A549 (cell line): Measurements from ENCODE around the gene UXS1.

Experiments used
- BHLHE40 ChIP-seq: IDR thresholded peaks from 2 replicates; pipeline ENCODE4 v1.6.1; 2012; ENCODE audit warnings: low read depth, low read length, inconsistent platforms
- CHD4 ChIP-seq: fragments of 200-600 bp; sonication (generic); IDR thresholded peaks from 2 replicates; pipeline ENCODE4 v1.6.1; 2016; ENCODE audit warnings: antibody characterized with exemption, mild to moderate bottlenecking, borderline replicate concordance
- EP300 ChIP-seq, 2 experiments: fragments of >200 bp; sonication (Bioruptor Twin); formaldehyde crosslinking; IDR thresholded peaks; 2 replicates in 1 of 2; 3 replicates in 1 of 2; pipeline ENCODE4 v1.6.1; 2016 to 2017
- FOSB ChIP-seq: fragments of 250-450 bp; sonication (Bioruptor Pico); IDR thresholded peaks from 2 replicates; pipeline ENCODE4 v1.5.0; 2020; ENCODE audit warnings: mild to moderate bottlenecking, moderate library complexity
- HMGXB4 ChIP-seq: fragments of 250-450 bp; sonication (Bioruptor Pico); IDR thresholded peaks from 2 replicates; pipeline ENCODE4 v1.5.0; 2021; ENCODE audit warnings: mild to moderate bottlenecking, moderate library complexity, borderline replicate concordance
- KDM5A ChIP-seq: fragments of 200-600 bp; sonication (generic); IDR thresholded peaks from 2 replicates; pipeline ENCODE4 v1.6.1; 2016; ENCODE audit warnings: antibody characterized with exemption, mild to moderate bottlenecking
- MAX ChIP-seq: IDR thresholded peaks from 2 replicates; pipeline ENCODE4 v1.6.1; 2012
- POLR2A ChIP-seq: IDR thresholded peaks from 2 replicates; pipeline ENCODE4 v1.6.1; 2012; ENCODE audit warnings: mild to moderate bottlenecking, low read length
- RFX5 ChIP-seq: fragments of 450-650 bp; IDR thresholded peaks from 2 replicates; pipeline ENCODE4 v1.7.1; 2014; ENCODE audit warnings: antibody characterized with exemption, mild to moderate bottlenecking, moderate library complexity
- TF ChIP-seq, protein P1 (sequence below): fragments of >200 bp; sonication (Bioruptor Twin); formaldehyde crosslinking; IDR thresholded peaks from 3 replicates; pipeline ENCODE4 v1.5.1; 2016
- TF ChIP-seq, protein P2 (sequence below): fragments of 200-600 bp; sonication (generic); IDR thresholded peaks from 2 replicates; pipeline ENCODE4 v1.6.1; 2016; ENCODE audit warnings: antibody characterized with exemption, mild to moderate bottlenecking, moderate library complexity
- TF ChIP-seq, protein P3 (sequence below): fragments of 450-650 bp; IDR thresholded peaks from 2 replicates; pipeline ENCODE4 v1.6.1; 2014; ENCODE audit warnings: antibody characterized with exemption

DNA sequence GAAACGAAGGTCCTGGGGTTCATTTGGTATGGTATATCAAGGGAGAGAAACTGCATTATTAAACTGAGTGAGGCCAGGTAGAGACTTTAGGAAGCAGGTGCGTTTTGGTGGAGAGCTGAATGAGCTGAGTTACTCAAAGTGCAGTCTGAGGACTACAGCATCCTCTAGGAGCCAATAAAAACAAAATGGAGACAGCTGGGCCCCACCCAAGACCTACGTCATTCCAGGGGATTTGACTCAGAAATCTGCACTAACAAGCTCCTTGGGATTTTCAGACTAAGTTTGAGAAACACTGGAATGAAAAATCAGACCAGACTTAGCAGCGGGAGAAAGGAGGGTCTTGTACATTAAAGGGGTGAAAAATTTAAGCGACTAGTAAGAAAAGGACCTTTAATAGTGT is 131.5 kb downstream of the UXS1 start:
- TF ChIP-seq, protein P1, sequence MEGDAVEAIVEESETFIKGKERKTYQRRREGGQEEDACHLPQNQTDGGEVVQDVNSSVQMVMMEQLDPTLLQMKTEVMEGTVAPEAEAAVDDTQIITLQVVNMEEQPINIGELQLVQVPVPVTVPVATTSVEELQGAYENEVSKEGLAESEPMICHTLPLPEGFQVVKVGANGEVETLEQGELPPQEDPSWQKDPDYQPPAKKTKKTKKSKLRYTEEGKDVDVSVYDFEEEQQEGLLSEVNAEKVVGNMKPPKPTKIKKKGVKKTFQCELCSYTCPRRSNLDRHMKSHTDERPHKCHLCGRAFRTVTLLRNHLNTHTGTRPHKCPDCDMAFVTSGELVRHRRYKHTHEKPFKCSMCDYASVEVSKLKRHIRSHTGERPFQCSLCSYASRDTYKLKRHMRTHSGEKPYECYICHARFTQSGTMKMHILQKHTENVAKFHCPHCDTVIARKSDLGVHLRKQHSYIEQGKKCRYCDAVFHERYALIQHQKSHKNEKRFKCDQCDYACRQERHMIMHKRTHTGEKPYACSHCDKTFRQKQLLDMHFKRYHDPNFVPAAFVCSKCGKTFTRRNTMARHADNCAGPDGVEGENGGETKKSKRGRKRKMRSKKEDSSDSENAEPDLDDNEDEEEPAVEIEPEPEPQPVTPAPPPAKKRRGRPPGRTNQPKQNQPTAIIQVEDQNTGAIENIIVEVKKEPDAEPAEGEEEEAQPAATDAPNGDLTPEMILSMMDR = no peak
- TF ChIP-seq KDM5A (no peak), RFX5 (no peak), CHD4 (no peak), FOSB (CRISPR knock-in tag) (no peak), HMGXB4 (no peak), BHLHE40 (no peak), MAX (no peak), EP300 (IDR thresholded peaks at IDR 0.05) (no peak), POLR2A (no peak)
- TF ChIP-seq, protein P2, sequence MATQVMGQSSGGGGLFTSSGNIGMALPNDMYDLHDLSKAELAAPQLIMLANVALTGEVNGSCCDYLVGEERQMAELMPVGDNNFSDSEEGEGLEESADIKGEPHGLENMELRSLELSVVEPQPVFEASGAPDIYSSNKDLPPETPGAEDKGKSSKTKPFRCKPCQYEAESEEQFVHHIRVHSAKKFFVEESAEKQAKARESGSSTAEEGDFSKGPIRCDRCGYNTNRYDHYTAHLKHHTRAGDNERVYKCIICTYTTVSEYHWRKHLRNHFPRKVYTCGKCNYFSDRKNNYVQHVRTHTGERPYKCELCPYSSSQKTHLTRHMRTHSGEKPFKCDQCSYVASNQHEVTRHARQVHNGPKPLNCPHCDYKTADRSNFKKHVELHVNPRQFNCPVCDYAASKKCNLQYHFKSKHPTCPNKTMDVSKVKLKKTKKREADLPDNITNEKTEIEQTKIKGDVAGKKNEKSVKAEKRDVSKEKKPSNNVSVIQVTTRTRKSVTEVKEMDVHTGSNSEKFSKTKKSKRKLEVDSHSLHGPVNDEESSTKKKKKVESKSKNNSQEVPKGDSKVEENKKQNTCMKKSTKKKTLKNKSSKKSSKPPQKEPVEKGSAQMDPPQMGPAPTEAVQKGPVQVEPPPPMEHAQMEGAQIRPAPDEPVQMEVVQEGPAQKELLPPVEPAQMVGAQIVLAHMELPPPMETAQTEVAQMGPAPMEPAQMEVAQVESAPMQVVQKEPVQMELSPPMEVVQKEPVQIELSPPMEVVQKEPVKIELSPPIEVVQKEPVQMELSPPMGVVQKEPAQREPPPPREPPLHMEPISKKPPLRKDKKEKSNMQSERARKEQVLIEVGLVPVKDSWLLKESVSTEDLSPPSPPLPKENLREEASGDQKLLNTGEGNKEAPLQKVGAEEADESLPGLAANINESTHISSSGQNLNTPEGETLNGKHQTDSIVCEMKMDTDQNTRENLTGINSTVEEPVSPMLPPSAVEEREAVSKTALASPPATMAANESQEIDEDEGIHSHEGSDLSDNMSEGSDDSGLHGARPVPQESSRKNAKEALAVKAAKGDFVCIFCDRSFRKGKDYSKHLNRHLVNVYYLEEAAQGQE = no peak
- TF ChIP-seq, protein P3, sequence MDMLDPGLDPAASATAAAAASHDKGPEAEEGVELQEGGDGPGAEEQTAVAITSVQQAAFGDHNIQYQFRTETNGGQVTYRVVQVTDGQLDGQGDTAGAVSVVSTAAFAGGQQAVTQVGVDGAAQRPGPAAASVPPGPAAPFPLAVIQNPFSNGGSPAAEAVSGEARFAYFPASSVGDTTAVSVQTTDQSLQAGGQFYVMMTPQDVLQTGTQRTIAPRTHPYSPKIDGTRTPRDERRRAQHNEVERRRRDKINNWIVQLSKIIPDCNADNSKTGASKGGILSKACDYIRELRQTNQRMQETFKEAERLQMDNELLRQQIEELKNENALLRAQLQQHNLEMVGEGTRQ = no peak
